Upper lobe of left lung (tissue), 6 donors: ENCODE measurements around the gene C6orf15. TPM values are rescaled to one million over a fixed set of nuclear protein-coding genes. Genes with fewer than 3 reads are reported as not detected.

Source experiments
- ATAC-seq, 2 donors: fragments of 200-7000 bp; cut with Tn5 transposase; one replicate each; pipeline ENCODE4 v1.9.1; 2022; ENCODE audit warnings: mild to moderate bottlenecking in 2 of 2, moderate library complexity in 2 of 2; ENCODE audit not compliant: low FRiP score in 2 of 2
- DNase-seq, 2 donors: peaks; one replicate each; pipeline ENCODE4 v3.0.0-alpha.2; 2019 to 2020
- H3K27ac ChIP-seq, 4 donors: fragments of 200-600 bp; sonication (generic); one replicate each; pipeline ENCODE4 v1.5.1; 2016 to 2019
- H3K27me3 ChIP-seq, 4 donors: fragments of 200-600 bp; sonication (generic); one replicate each; pipeline ENCODE4 v1.5.1; 2017 to 2019
- H3K36me3 ChIP-seq, 4 donors: fragments of 200-600 bp; sonication (generic); one replicate each; pipeline ENCODE4 v1.5.1; 2016 to 2019
- H3K4me1 ChIP-seq, 4 donors: fragments of 200-600 bp; sonication (generic); one replicate each; pipeline ENCODE4 v1.5.1; 2018 to 2019
- H3K4me3 ChIP-seq, 4 donors: fragments of 200-600 bp; sonication (generic); one replicate each; pipeline ENCODE4 v1.5.1; 2017 to 2019; ENCODE audit warnings: mild to moderate bottlenecking in 2 of 4, moderate library complexity in 1 of 4
- H3K9me3 ChIP-seq, 4 donors: fragments of 200-600 bp; sonication (generic); one replicate each; pipeline ENCODE4 v1.5.1; 2018 to 2019
- EP300 ChIP-seq, 4 donors: sonication (generic); formaldehyde crosslinking; IDR thresholded peaks; one replicate each; pipeline ENCODE4 v1.5.1; 2017; ENCODE audit warnings: antibody characterized with exemption in 4 of 4, control low read depth in 2 of 4
- POLR2A ChIP-seq, 4 donors: fragments of 450-650 bp; IDR thresholded peaks; one replicate each; pipeline ENCODE4 v1.5.1; 2016 to 2017; ENCODE audit warnings: antibody characterized with exemption in 4 of 4, mild to moderate bottlenecking in 2 of 4
- POLR2AphosphoS5 ChIP-seq, 2 donors: sonication (generic); formaldehyde crosslinking; IDR thresholded peaks; one replicate each; pipeline ENCODE4 v1.5.1; 2017; ENCODE audit warnings: antibody characterized with exemption in 2 of 2
- WGBS, 2 donors: methylation state at CpG; one replicate each; pipeline ENCODE4 v1.1.5; 2017 to 2018; 5-methylcytosine and 5-hydroxymethylcytosine counted together
- total RNA-seq, 6 donors: library from RNA; depleted of rRNA in 4 of 6; stranded (reverse); fragments of >200 nt in 4 of 6; gene quantifications; one replicate each; pipeline versions ENCODE4 v1.1.0 to v1.2.1, GENCODE V29; 2016 to 2021
- TF ChIP-seq, protein P1 (sequence below), 6 experiments: fragments of 450-650 bp in 4 of 6; fragments of 200-600 bp in 2 of 6; sonication (generic) in 2 of 6; IDR thresholded peaks; one replicate each; pipeline ENCODE4 v1.5.1; 2016 to 2019; ENCODE audit warnings: antibody characterized with exemption in 6 of 6
- donor health status: DM: no; HTN: no; CAD: no; lungs with moderate emphysema.
- donor health status: DM: no; HTN: yes; CAD: no; lungs with severe emphysema.

C6orf15 gene
- total RNA-seq, 6 donors from 2014 or later, result not detected

DNA sequence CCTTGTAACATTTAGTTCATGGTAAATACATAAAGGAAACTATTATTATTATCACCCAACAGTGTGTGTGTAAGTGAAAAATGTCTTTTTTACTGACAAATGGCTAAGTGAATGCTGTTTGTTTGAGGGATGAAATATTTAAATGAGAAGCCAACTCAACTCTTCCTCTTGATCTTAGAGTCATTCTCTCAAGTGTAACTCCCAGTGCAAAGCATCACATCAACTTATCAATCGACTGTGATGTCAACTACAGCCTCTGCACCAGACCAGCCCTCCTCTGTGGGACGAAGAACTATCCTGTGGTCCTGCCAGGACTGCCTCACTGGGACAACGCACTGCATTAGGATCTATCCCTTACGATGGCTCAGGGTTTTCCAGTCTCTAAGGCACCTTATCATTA lies 5.3 kb downstream of the C6orf15 start:
- Histone ChIP-seq H3K27me3 (no peaks in the 10 kb centered on the region), H3K4me3 (no peak overlapping the region), H3K36me3 (no peaks in the 10 kb centered on the region), H3K27ac (no peak overlapping the region), H3K9me3 (no peaks in the 10 kb centered on the region), H3K4me1 (peaks cover 0 to 3% (median 0%) of the 10 kb centered on the region in 4 donors)
- no peak for TF ChIP-seq POLR2AphosphoS5 (IDR thresholded peaks at IDR 0.05)
- no peak for TF ChIP-seq EP300 (IDR thresholded peaks at IDR 0.05)
- TF ChIP-seq POLR2A (IDR thresholded peaks at IDR 0.05), result no peak
- TF ChIP-seq, protein P1, sequence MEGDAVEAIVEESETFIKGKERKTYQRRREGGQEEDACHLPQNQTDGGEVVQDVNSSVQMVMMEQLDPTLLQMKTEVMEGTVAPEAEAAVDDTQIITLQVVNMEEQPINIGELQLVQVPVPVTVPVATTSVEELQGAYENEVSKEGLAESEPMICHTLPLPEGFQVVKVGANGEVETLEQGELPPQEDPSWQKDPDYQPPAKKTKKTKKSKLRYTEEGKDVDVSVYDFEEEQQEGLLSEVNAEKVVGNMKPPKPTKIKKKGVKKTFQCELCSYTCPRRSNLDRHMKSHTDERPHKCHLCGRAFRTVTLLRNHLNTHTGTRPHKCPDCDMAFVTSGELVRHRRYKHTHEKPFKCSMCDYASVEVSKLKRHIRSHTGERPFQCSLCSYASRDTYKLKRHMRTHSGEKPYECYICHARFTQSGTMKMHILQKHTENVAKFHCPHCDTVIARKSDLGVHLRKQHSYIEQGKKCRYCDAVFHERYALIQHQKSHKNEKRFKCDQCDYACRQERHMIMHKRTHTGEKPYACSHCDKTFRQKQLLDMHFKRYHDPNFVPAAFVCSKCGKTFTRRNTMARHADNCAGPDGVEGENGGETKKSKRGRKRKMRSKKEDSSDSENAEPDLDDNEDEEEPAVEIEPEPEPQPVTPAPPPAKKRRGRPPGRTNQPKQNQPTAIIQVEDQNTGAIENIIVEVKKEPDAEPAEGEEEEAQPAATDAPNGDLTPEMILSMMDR (IDR thresholded peaks at IDR 0.05), result no peak
- 66 to 82% methylated on average over 4 of the region's 4 CpGs for WGBS, 2 donors
- DNase-seq (no peak), ATAC-seq (no peak)

GRCh38 chr6:31103136-31103535 lies 9.2 kb downstream of the C6orf15 start:
- ATAC-seq (peak in 1 of 2 donors; percentile 71), DNase-seq (no peak)
- H3K36me3 ChIP-seq, result no peaks in the 10 kb centered on the region
- no peaks in the 10 kb centered on the region for H3K9me3 ChIP-seq
- no peaks in the 10 kb centered on the region for H3K27me3 ChIP-seq
- H3K4me1 ChIP-seq, result peaks cover 0 to 3% (median 0%) of the 10 kb centered on the region in 4 donors
- WGBS, 2 donors, result 85 to 98% methylated on average over 2 of the region's 2 CpGs
- no peak for TF ChIP-seq POLR2AphosphoS5 (IDR thresholded peaks at IDR 0.05)
- no peak for TF ChIP-seq EP300 (IDR thresholded peaks at IDR 0.05)
- TF ChIP-seq POLR2A (IDR thresholded peaks at IDR 0.05), result no peak
- TF ChIP-seq, protein P1 (IDR thresholded peaks at IDR 0.05), result no peak
- no peak overlapping the region for H3K27ac ChIP-seq
- H3K4me3 ChIP-seq, result no peak overlapping the region

GRCh38 chr6:31098449-31098938 lies 13.9 kb downstream of the C6orf15 start:
- Histone ChIP-seq H3K4me3 (no peak overlapping the region), H3K9me3 (no peaks in the 10 kb centered on the region), H3K27ac (no peak overlapping the region), H3K4me1 (peaks cover 18 to 37% (median 28%) of the 10 kb centered on the region in 4 donors), H3K36me3 (no peaks in the 10 kb centered on the region), H3K27me3 (no peaks in the 10 kb centered on the region)
- 95 to 97% methylated on average over 4 of the region's 4 CpGs for WGBS, 2 donors
- DNase-seq (no peak), ATAC-seq (no peak)
- TF ChIP-seq EP300 (IDR thresholded peaks at IDR 0.05), result no peak
- TF ChIP-seq, protein P1 (IDR thresholded peaks at IDR 0.05), result no peak
- no peak for TF ChIP-seq POLR2A (IDR thresholded peaks at IDR 0.05)

DNA sequence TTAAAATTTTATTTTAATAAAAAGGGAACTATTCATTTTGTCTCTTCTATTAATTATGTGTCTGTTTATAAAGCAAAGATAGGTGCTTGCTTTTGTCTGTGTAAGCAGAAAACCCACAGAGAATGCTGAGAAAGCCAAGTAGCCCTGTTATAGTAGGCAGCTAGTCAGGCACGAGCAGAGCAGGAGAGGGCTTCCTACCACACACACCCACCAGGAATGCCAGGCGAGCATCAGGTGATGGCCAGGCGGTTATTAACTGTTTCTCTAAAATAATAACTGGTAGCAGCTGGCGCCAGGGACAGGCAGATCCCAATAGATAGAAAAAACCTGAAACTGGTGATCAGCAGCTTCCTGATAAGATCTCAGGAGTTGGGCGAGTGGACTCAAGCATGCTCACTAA lies 15.7 kb downstream of the C6orf15 start:
- TF ChIP-seq POLR2A (IDR thresholded peaks at IDR 0.05) (no peak), POLR2AphosphoS5 (IDR thresholded peaks at IDR 0.05) (no peak), EP300 (IDR thresholded peaks at IDR 0.05) (no peak)
- TF ChIP-seq, protein P1 (IDR thresholded peaks at IDR 0.05), result no peak
- peaks cover 21 to 39% (median 29%) of the 10 kb centered on the region in 4 donors for H3K4me1 ChIP-seq
- ATAC-seq (no peak), DNase-seq (no peak)
- WGBS, 2 donors, result 80 to 88% methylated on average over 5 of the region's 5 CpGs
- no peak overlapping the region for H3K27ac ChIP-seq
- no peaks in the 10 kb centered on the region for H3K9me3 ChIP-seq
- no peaks in the 10 kb centered on the region for H3K27me3 ChIP-seq
- H3K36me3 ChIP-seq, result no peaks in the 10 kb centered on the region
- no peak overlapping the region for H3K4me3 ChIP-seq

DNA sequence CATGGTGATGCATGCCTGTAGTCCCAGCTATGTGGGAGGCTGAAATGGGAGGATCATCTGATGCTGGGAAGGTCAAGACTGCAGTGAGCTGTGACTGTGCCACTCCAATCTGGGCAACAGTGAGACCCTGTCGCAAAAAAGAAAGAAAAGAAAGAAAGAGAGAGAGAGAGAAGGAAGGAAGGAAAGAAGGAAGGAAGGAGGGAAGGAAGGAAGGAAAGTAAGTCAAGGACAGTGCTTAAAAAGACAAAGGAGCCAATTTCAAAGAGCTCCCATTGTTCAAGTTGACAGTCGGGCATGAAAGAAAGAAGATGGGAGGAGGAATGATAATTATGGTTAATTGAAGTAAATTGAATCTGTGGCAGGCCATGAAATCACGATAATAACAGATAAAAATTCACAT lies 16.2 kb downstream of the C6orf15 start:
- Histone ChIP-seq H3K4me3 (no peak overlapping the region), H3K27ac (no peak overlapping the region), H3K27me3 (no peaks in the 10 kb centered on the region), H3K9me3 (no peaks in the 10 kb centered on the region), H3K4me1 (peaks cover 21 to 39% (median 29%) of the 10 kb centered on the region in 4 donors), H3K36me3 (no peaks in the 10 kb centered on the region)
- ATAC-seq (no peak), DNase-seq (no peak)
- WGBS, 2 donors, result 66 to 79% methylated on average over 3 of the region's 3 CpGs
- TF ChIP-seq POLR2AphosphoS5 (IDR thresholded peaks at IDR 0.05) (no peak), EP300 (IDR thresholded peaks at IDR 0.05) (no peak), POLR2A (IDR thresholded peaks at IDR 0.05) (no peak)
- TF ChIP-seq, protein P1 (IDR thresholded peaks at IDR 0.05), result no peak
